Spleen (tissue), 7 donors: Measurements from ENCODE around the gene TRPM1.

Source experiments
- POLR2A ChIP-seq, 3 donors: fragments of 450-650 bp; IDR thresholded peaks; one replicate each; pipeline ENCODE4 v1.5.1; 2017; ENCODE audit warnings: antibody characterized with exemption in 3 of 3, mild to moderate bottlenecking in 1 of 3
- POLR2AphosphoS5 ChIP-seq, 3 donors: sonication (generic); formaldehyde crosslinking; IDR thresholded peaks; one replicate each; pipeline ENCODE4 v1.5.1; 2017; ENCODE audit warnings: antibody characterized with exemption in 3 of 3
- TF ChIP-seq, protein P1 (sequence below), 11 experiments: fragments of 200-600 bp in 7 of 11; fragments of 450-650 bp in 4 of 11; sonication (generic) in 4 of 11; IDR thresholded peaks in 8 of 11; conservative IDR thresholded peaks in 3 of 11; 1 replicate in 7 of 11; 2 replicates in 4 of 11; pipeline versions ENCODE4 v1.4.0 to v1.8.0; 2016 to 2021; ENCODE audit warnings: antibody characterized with exemption in 11 of 11, inconsistent platforms in 4 of 11, mild to moderate bottlenecking in 1 of 11
- donor health status: DM: no; HTN: no; CAD: no; lungs with moderate emphysema.
- donor health status: DM: no; HTN: no; CAD: no.
- donor health status: DM: no; HTN: no; CAD: no.

DNA sequence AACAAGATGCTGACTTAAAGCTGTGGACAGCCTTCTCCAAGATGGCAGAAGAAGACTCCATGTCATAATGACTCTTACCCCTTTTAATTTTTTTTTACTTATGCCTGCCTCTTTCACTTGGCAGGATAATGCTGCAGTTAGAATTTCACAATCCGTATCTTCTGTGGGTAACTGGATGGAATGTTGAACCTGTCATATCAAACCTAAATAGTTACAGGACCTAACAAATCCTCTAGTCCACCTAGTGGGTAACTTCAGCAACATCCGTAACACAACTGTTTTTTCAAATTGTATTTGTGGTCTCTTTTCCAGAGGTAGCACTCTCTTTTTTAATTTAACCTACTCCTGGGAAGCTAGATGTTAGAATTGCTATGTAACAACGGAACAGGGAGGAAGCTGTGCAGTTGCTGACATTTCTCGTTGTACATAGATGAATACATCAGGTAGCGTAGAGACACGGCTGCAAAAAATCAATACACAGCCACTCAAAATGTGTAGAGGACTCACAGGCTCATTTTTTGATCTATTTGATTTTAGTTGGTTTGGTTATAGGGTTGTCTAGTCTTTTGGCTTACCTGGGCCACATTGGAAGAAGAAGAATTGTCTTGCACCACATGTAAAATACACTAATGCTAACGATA is 43.9 kb upstream of the TRPM1 start:
- TF ChIP-seq, protein P1, sequence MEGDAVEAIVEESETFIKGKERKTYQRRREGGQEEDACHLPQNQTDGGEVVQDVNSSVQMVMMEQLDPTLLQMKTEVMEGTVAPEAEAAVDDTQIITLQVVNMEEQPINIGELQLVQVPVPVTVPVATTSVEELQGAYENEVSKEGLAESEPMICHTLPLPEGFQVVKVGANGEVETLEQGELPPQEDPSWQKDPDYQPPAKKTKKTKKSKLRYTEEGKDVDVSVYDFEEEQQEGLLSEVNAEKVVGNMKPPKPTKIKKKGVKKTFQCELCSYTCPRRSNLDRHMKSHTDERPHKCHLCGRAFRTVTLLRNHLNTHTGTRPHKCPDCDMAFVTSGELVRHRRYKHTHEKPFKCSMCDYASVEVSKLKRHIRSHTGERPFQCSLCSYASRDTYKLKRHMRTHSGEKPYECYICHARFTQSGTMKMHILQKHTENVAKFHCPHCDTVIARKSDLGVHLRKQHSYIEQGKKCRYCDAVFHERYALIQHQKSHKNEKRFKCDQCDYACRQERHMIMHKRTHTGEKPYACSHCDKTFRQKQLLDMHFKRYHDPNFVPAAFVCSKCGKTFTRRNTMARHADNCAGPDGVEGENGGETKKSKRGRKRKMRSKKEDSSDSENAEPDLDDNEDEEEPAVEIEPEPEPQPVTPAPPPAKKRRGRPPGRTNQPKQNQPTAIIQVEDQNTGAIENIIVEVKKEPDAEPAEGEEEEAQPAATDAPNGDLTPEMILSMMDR (IDR thresholded peaks at IDR 0.05 in 8 of 11, conservative IDR thresholded peaks at IDR 0.05 in 3 of 11), result no peak
- no peak for TF ChIP-seq POLR2A (IDR thresholded peaks at IDR 0.05)
- no peak for TF ChIP-seq POLR2AphosphoS5 (IDR thresholded peaks at IDR 0.05)
